HG02840 (cell line): Measurements from ENCODE around the gene C1orf167.
A peak's percentile ranks its signal among the peaks of the same experiment; 100 is the strongest.
"Not testable (repeated sequence)": the region's sequence is repeated elsewhere in the genome, so short reads cannot be mapped to it uniquely, and the experiment has no call there.

ENCODE experiments used
- ATAC-seq: cut with Tn5 transposase; IDR thresholded peaks from one replicate; pipeline ENCODE4 v1.9.1; 2021; ENCODE audit warnings: mild to moderate bottlenecking, moderate library complexity, moderate number of reproducible peaks; ENCODE audit not compliant: unreplicated experiment, low FRiP score

C1orf167 gene

GRCh38 chr1:11799896-11800295, 37.9 kb downstream of the C1orf167 start:
- no peak for ATAC-seq

- ATAC-seq, result no peak
These were observed 38.4 kb downstream of the C1orf167 start for GRCh38 chr1:11800391-11800755.

- no peak for ATAC-seq
These were observed 38.9 kb downstream of the C1orf167 start for GRCh38 chr1:11800756-11801433.

GRCh38 chr1:11802616-11802972, 40.6 kb downstream of the C1orf167 start:
- no peak for ATAC-seq

GRCh38 chr1:11802973-11803885, 41.2 kb downstream of the C1orf167 start:
- no peak for ATAC-seq

- ATAC-seq, result not testable (repeated sequence)
These were observed 42.1 kb downstream of the C1orf167 start for GRCh38 chr1:11803924-11804665.

GRCh38 chr1:11804666-11805421, 42.9 kb downstream of the C1orf167 start:
- ATAC-seq, result no peak

GRCh38 chr1:11805422-11806306, 43.7 kb downstream of the C1orf167 start, which contains the start of the genes CLCN6 and MTHFR:
Gene CLCN6 (plus strand): TSS chr1:11806191. CDS start chr1:11806263, 72 bp downstream.
Gene MTHFR (minus strand): TSS chr1:11805964. CDS start chr1:11803116, 2,848 bp downstream.
- peak; percentile 87 for ATAC-seq

GRCh38 chr1:11806307-11806936, 44.4 kb downstream of the C1orf167 start:
- peak; percentile 41 for ATAC-seq

GRCh38 chr1:11807133-11807532, 45.1 kb downstream of the C1orf167 start:
- ATAC-seq, result no peak

- no peak for ATAC-seq
These were observed 51.0 kb downstream of the C1orf167 start for GRCh38 chr1:11813021-11813420.

- no peak for ATAC-seq
These were observed 55.2 kb downstream of the C1orf167 start for GRCh38 chr1:11817192-11817591.

GRCh38 chr1:11822091-11822490, 60.1 kb downstream of the C1orf167 start:
- no peak for ATAC-seq

- no peak for ATAC-seq
These were observed 61.6 kb downstream of the C1orf167 start for GRCh38 chr1:11823366-11824137.

GRCh38 chr1:11825131-11825530, 63.1 kb downstream of the C1orf167 start:
- no peak for ATAC-seq

- no peak for ATAC-seq
These were observed 65.0 kb downstream of the C1orf167 start for GRCh38 chr1:11826946-11827345.

- no peak for ATAC-seq
These were observed 66.5 kb downstream of the C1orf167 start for GRCh38 chr1:11828511-11828910.
